Urinary bladder (tissue), 4 donors: Measurements from ENCODE around the gene ABLIM2. TPM values are rescaled to one million over a fixed set of nuclear protein-coding genes. Genes with fewer than 3 reads are reported as not detected.
A peak's percentile ranks its signal among the peaks of the same experiment; 100 is the strongest.

ENCODE experiments used
- DNase-seq: peaks from one replicate; pipeline ENCODE4 v3.0.0-alpha.2; 2015; ENCODE audit errors: extremely low spot score
- H3K27ac ChIP-seq: one replicate; pipeline ENCODE4 v1.5.1; 2013; ENCODE audit warnings: low read depth, mild to moderate bottlenecking, moderate library complexity
- H3K36me3 ChIP-seq: one replicate; pipeline ENCODE4 v1.6.1; 2013; ENCODE audit warnings: mild to moderate bottlenecking, moderate library complexity; ENCODE audit not compliant: insufficient read depth
- H3K4me1 ChIP-seq: one replicate; pipeline ENCODE4 v1.6.1; 2013; ENCODE audit warnings: mild to moderate bottlenecking, moderate library complexity; ENCODE audit not compliant: insufficient read depth
- H3K4me3 ChIP-seq: one replicate; pipeline ENCODE4 v1.5.1; 2013; ENCODE audit warnings: low read depth, low read length
- WGBS: extraction: QIAGEN DNeasy Blood & Tissue Kit; methylation state at CpG from one replicate; pipeline ENCODE4 v1.1.7; 2013; 5-methylcytosine and 5-hydroxymethylcytosine counted together
- polyA plus RNA-seq: library from polyadenylated mRNA; stranded (reverse); fragments of 200-250 nt; gene quantifications from one replicate; pipeline ENCODE4 v1.2.3, GENCODE V29; 2013
- total RNA-seq: library from RNA; depleted of rRNA; stranded (reverse); fragments of >200 nt; gene quantifications from one replicate; pipeline ENCODE4 v1.2.3, GENCODE V29; 2014
- donor health status: healthy with polysubstance abuse.
- donor health status: healthy.

Gene ABLIM2
- total and polyA plus RNA-seq, 2 donors: 1.1 to 5.9 TPM

- Histone ChIP-seq H3K36me3 (no peaks in the 10 kb centered on the region), H3K27ac (no peak overlapping the region), H3K4me3 (no peak overlapping the region), H3K4me1 (no peaks in the 10 kb centered on the region)
- WGBS: 75% methylated on average over 17 of the region's 17 CpGs
- no peak for DNase-seq
These were observed 85.3 kb downstream of the ABLIM2 start for GRCh38 chr4:8073206-8073863.

GRCh38 chr4:8072235-8072968 is 86.2 kb downstream of the ABLIM2 start:
- DNase-seq: no peak
- H3K27ac ChIP-seq: no peak overlapping the region
- no peak overlapping the region for H3K4me3 ChIP-seq
- H3K36me3 ChIP-seq: no peaks in the 10 kb centered on the region
- WGBS: 79% methylated on average over 20 of the region's 20 CpGs
- H3K4me1 ChIP-seq: no peaks in the 10 kb centered on the region

GRCh38 chr4:8071766-8072165 is 86.8 kb downstream of the ABLIM2 start:
- Histone ChIP-seq H3K4me3 (no peak overlapping the region), H3K4me1 (no peaks in the 10 kb centered on the region), H3K36me3 (no peaks in the 10 kb centered on the region), H3K27ac (no peak overlapping the region)
- DNase-seq: no peak
- WGBS: 38% methylated on average over 23 of the region's 23 CpGs

- H3K4me1 ChIP-seq: no peaks in the 10 kb centered on the region
- no peak overlapping the region for H3K4me3 ChIP-seq
- DNase-seq: no peak
- 50% methylated on average over 30 of the region's 30 CpGs for WGBS
- no peaks in the 10 kb centered on the region for H3K36me3 ChIP-seq
- H3K27ac ChIP-seq: no peak overlapping the region
These were observed 87.6 kb downstream of the ABLIM2 start for GRCh38 chr4:8070736-8071718.

- 86% methylated on average over 27 of the region's 27 CpGs for WGBS
- no peak overlapping the region for H3K4me3 ChIP-seq
- H3K4me1 ChIP-seq: no peaks in the 10 kb centered on the region
- no peak for DNase-seq
- no peak overlapping the region for H3K27ac ChIP-seq
- no peaks in the 10 kb centered on the region for H3K36me3 ChIP-seq
These were observed 89.4 kb downstream of the ABLIM2 start for GRCh38 chr4:8069102-8069752.

- peak overlapping the region; percentile 3 for H3K27ac ChIP-seq
- no peak overlapping the region for H3K4me3 ChIP-seq
- no peaks in the 10 kb centered on the region for H3K36me3 ChIP-seq
- whole genome bisulfite sequencing: 82% methylated on average over 28 of the region's 28 CpGs
- no peak for DNase-seq
- H3K4me1 ChIP-seq: no peaks in the 10 kb centered on the region
These were observed 90.4 kb downstream of the ABLIM2 start for GRCh38 chr4:8067945-8068896.

- Histone ChIP-seq H3K4me3 (no peak overlapping the region), H3K27ac (no peak overlapping the region), H3K36me3 (no peaks in the 10 kb centered on the region), H3K4me1 (no peaks in the 10 kb centered on the region)
- DNase-seq: no peak
- 91% methylated on average over 20 of the region's 20 CpGs for WGBS
These were observed 91.2 kb downstream of the ABLIM2 start for GRCh38 chr4:8067274-8067936.

GRCh38 chr4:8066336-8066931 is 92.2 kb downstream of the ABLIM2 start:
- H3K4me3 ChIP-seq: no peak overlapping the region
- 79% methylated on average over 13 of the region's 13 CpGs for WGBS
- H3K27ac ChIP-seq: no peak overlapping the region
- no peaks in the 10 kb centered on the region for H3K4me1 ChIP-seq
- H3K36me3 ChIP-seq: no peaks in the 10 kb centered on the region
- no peak for DNase-seq

- H3K4me3 ChIP-seq: no peak overlapping the region
- no peak overlapping the region for H3K27ac ChIP-seq
- WGBS: 90% methylated on average over 9 of the region's 9 CpGs
- no peaks in the 10 kb centered on the region for H3K36me3 ChIP-seq
- no peak for DNase-seq
- no peaks in the 10 kb centered on the region for H3K4me1 ChIP-seq
These were observed 94.5 kb downstream of the ABLIM2 start for GRCh38 chr4:8063974-8064563.

GRCh38 chr4:8061573-8061972 is 97.0 kb downstream of the ABLIM2 start:
- Histone ChIP-seq H3K36me3 (no peaks in the 10 kb centered on the region), H3K27ac (no peak overlapping the region), H3K4me3 (no peak overlapping the region), H3K4me1 (no peaks in the 10 kb centered on the region)
- DNase-seq: no peak
- 84% methylated on average over 8 of the region's 8 CpGs for WGBS

GRCh38 chr4:8061145-8061544 is 97.5 kb downstream of the ABLIM2 start:
- 62% methylated on average over 7 of the region's 7 CpGs for WGBS
- no peaks in the 10 kb centered on the region for H3K36me3 ChIP-seq
- H3K4me3 ChIP-seq: no peak overlapping the region
- DNase-seq: no peak
- no peaks in the 10 kb centered on the region for H3K4me1 ChIP-seq
- no peak overlapping the region for H3K27ac ChIP-seq
